Heart left ventricle (tissue), 16 donors: ENCODE results near the gene PIK3R1. TPM values are rescaled to one million over a fixed set of nuclear protein-coding genes. Genes with fewer than 3 reads are reported as not detected.

Experiments used
- ATAC-seq, 4 donors: fragments of 200-7000 bp; cut with Tn5 transposase; one replicate each; pipeline ENCODE4 v1.9.1; 2020 to 2022; ENCODE audit warnings: moderate library complexity in 4 of 4, mild to moderate bottlenecking in 3 of 4, moderate number of reproducible peaks in 1 of 4
- DNase-seq, 5 donors: peaks; one replicate each; pipeline ENCODE4 v3.0.0-alpha.2; 2020
- H3K27ac ChIP-seq, 12 donors: fragments of 200-600 bp; sonication (generic) in 4 of 12; one replicate each; pipeline versions ENCODE4 v1.5.0 to v1.8.0; 2016 to 2022; ENCODE audit warnings: mild to moderate bottlenecking in 2 of 12
- H3K27me3 ChIP-seq, 9 donors: fragments of 200-600 bp; sonication (generic) in 2 of 9; one replicate each; pipeline versions ENCODE4 v1.5.1 to v1.8.0; 2016 to 2022; ENCODE audit warnings: mild to moderate bottlenecking in 3 of 9
- H3K36me3 ChIP-seq, 9 donors: fragments of 200-600 bp; sonication (generic) in 2 of 9; one replicate each; pipeline versions ENCODE4 v1.5.0 to v1.8.0; 2018 to 2022; ENCODE audit warnings: mild to moderate bottlenecking in 2 of 9
- H3K4me1 ChIP-seq, 12 donors: fragments of 200-600 bp; sonication (generic) in 4 of 12; one replicate each; pipeline versions ENCODE4 v1.5.0 to v1.8.0; 2016 to 2022; ENCODE audit warnings: mild to moderate bottlenecking in 3 of 12
- H3K4me3 ChIP-seq, 12 donors: fragments of 200-600 bp; sonication (generic) in 4 of 12; one replicate each; pipeline versions ENCODE4 v1.5.0 to v1.8.0; 2017 to 2022; ENCODE audit warnings: mild to moderate bottlenecking in 9 of 12, moderate library complexity in 4 of 12
- H3K9me3 ChIP-seq, 12 donors: fragments of 200-600 bp; sonication (generic) in 4 of 12; one replicate each; pipeline versions ENCODE4 v1.5.0 to v1.8.0; 2016 to 2022; ENCODE audit warnings: mild to moderate bottlenecking in 1 of 12
- POLR2A ChIP-seq, 2 donors: fragments of 450-650 bp; IDR thresholded peaks; one replicate each; pipeline ENCODE4 v1.6.1; 2017; ENCODE audit warnings: antibody characterized with exemption in 2 of 2, mild to moderate bottlenecking in 2 of 2, moderate library complexity in 2 of 2
- WGBS, 4 donors: extraction: QIAGEN DNeasy Blood & Tissue Kit in 2 of 4; methylation state at CpG; one replicate each; pipeline versions ENCODE4 v1.1.5 to v1.1.7; 2013 to 2018; 5-methylcytosine and 5-hydroxymethylcytosine counted together
- intact Hi-C, 10 donors: fragments of 100-400 bp; cut with DNase I; formaldehyde crosslinking; loops; one replicate each; pipeline versions ENCODE4 v1.11.1 to v1.14.2; 2022
- polyA plus RNA-seq, 2 donors: library from polyadenylated mRNA; stranded (reverse); fragments of 200-250 nt; gene quantifications; one replicate each; pipeline ENCODE4 v1.2.3, GENCODE V29; 2013
- total RNA-seq, 9 donors: library from RNA; depleted of rRNA in 2 of 9; stranded (reverse); fragments of >200 nt in 2 of 9; fragmentation: NEBNext Ultra II Directional in 3 of 9; extraction: Animal tissue kit (Norgen Biotek cat#: 25700) in 3 of 9; gene quantifications; one replicate each; pipeline versions ENCODE4 v1.1.0 to v1.2.4, GENCODE V29; 2016 to 2023
- TF ChIP-seq, protein P1 (sequence below), 12 donors: fragments of 200-600 bp; sonication (generic) in 4 of 12; IDR thresholded peaks; one replicate each; pipeline versions ENCODE4 v1.5.0 to v1.8.0; 2018 to 2022; ENCODE audit warnings: antibody characterized with exemption in 12 of 12, mild to moderate bottlenecking in 5 of 12
- donor health status: ischemic (EF 13 %, LVEDD 7.1; RV severe dilation, severe dysfunction).
- donor health status: healthy with polysubstance abuse.
- donor health status: DM: no; HTN: yes; CAD: no.
- donor health status: DM: no; HTN: no; CAD: no.
- donor health status: ischemic (EF 25% LVEDD 6.9; RV normal size, moderate dysfunction).
- donor health status: ischemic (EF 25% LVEDD 5.7; RV mildly dilated, moderate dysfunction).
- donor health status: healthy.
- donor health status: DM: yes; HTN: yes; CAD: no.
- donor health status: ischemic (EF 35%, LVEDD 5.7; RV mildly dilated, moderate dysfunction).
- donor health status: nonischemic (EF 11% LVEDD 7.7; RV severe dilation, severe dysfunction).
- donor health status: DM: yes; HTN: yes; CAD: no.
- donor health status: PGD.
- donor health status: ischemic (EF 29% LVEDD 5.4; RV normal size, mild dysfunction).
- donor health status: nonischemic (EF 23%, LVEDD 6.1; RV moderate dilation, normal function).

PIK3R1 gene
- total and polyA plus RNA-seq, 11 donors, result 16.3 to 221 (median 102) TPM

- H3K27ac ChIP-seq, result no peak overlapping the region
- no peak for TF ChIP-seq POLR2A (IDR thresholded peaks at IDR 0.05)
- TF ChIP-seq, protein P1, sequence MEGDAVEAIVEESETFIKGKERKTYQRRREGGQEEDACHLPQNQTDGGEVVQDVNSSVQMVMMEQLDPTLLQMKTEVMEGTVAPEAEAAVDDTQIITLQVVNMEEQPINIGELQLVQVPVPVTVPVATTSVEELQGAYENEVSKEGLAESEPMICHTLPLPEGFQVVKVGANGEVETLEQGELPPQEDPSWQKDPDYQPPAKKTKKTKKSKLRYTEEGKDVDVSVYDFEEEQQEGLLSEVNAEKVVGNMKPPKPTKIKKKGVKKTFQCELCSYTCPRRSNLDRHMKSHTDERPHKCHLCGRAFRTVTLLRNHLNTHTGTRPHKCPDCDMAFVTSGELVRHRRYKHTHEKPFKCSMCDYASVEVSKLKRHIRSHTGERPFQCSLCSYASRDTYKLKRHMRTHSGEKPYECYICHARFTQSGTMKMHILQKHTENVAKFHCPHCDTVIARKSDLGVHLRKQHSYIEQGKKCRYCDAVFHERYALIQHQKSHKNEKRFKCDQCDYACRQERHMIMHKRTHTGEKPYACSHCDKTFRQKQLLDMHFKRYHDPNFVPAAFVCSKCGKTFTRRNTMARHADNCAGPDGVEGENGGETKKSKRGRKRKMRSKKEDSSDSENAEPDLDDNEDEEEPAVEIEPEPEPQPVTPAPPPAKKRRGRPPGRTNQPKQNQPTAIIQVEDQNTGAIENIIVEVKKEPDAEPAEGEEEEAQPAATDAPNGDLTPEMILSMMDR (IDR thresholded peaks at IDR 0.05), result no peak
- H3K27me3 ChIP-seq, result no peaks in the 10 kb centered on the region
- H3K36me3 ChIP-seq, result no peaks in the 10 kb centered on the region
- H3K4me1 ChIP-seq, result peaks cover 0 to 8% (median 0%) of the 10 kb centered on the region in 12 donors
- H3K9me3 ChIP-seq, result no peaks in the 10 kb centered on the region
- intact Hi-C loops, result no loop called here
- no peak for DNase-seq
- ATAC-seq, result no peak
- WGBS, 4 donors, result 92 to 98% (median 94%) methylated on average over 3 of the region's 3 CpGs
- no peak overlapping the region for H3K4me3 ChIP-seq
Observed at GRCh38 chr5:68181039-68181599, 34.4 kb upstream of the PIK3R1 start.

DNA sequence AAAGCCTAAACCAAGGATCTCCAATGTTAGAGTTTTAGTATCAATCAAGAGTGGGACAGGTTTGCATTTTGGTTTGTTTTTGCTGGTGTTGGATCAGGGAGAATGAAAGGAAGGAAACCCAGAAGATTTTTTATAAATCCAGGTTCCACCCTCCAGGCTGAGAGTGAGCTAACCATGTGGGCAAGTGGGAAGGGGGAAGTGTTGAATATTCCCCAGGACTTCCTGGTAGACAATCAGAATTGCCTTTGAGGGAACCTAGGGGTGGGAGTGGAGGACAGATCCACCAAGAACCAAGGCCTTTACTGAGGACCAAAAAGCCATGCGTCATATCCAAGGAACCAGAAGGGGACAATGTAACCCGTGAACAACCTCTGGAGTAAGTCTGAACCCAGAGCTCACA, 33.5 kb upstream of the PIK3R1 start:
- no peak for ATAC-seq
- TF ChIP-seq, protein P1 (IDR thresholded peaks at IDR 0.05), result no peak
- TF ChIP-seq POLR2A (IDR thresholded peaks at IDR 0.05), result no peak
- no peaks in the 10 kb centered on the region for H3K9me3 ChIP-seq
- peaks cover 0 to 8% (median 0%) of the 10 kb centered on the region in 12 donors for H3K4me1 ChIP-seq
- intact Hi-C loops, result no loop called here
- no peaks in the 10 kb centered on the region for H3K27me3 ChIP-seq
- 95 to 100% (median 98%) methylated on average over 2 of the region's 2 CpGs for WGBS, 4 donors
- DNase-seq, result no peak
- H3K4me3 ChIP-seq, result no peak overlapping the region
- no peak overlapping the region for H3K27ac ChIP-seq
- no peaks in the 10 kb centered on the region for H3K36me3 ChIP-seq

GRCh38 chr5:68182534-68182933, 33.0 kb upstream of the PIK3R1 start:
- DNase-seq (no peak), ATAC-seq (no peak)
- peaks cover 0 to 8% (median 0%) of the 10 kb centered on the region in 12 donors for H3K4me1 ChIP-seq
- no peaks in the 10 kb centered on the region for H3K9me3 ChIP-seq
- H3K27ac ChIP-seq, result no peak overlapping the region
- WGBS, 4 donors, result 77 to 88% (median 81%) methylated on average over 3 of the region's 3 CpGs
- no peak for TF ChIP-seq POLR2A (IDR thresholded peaks at IDR 0.05)
- TF ChIP-seq, protein P1 (IDR thresholded peaks at IDR 0.05), result no peak
- no peaks in the 10 kb centered on the region for H3K27me3 ChIP-seq
- H3K4me3 ChIP-seq, result no peak overlapping the region
- intact Hi-C loops, result no loop called here
- H3K36me3 ChIP-seq, result no peaks in the 10 kb centered on the region

DNA sequence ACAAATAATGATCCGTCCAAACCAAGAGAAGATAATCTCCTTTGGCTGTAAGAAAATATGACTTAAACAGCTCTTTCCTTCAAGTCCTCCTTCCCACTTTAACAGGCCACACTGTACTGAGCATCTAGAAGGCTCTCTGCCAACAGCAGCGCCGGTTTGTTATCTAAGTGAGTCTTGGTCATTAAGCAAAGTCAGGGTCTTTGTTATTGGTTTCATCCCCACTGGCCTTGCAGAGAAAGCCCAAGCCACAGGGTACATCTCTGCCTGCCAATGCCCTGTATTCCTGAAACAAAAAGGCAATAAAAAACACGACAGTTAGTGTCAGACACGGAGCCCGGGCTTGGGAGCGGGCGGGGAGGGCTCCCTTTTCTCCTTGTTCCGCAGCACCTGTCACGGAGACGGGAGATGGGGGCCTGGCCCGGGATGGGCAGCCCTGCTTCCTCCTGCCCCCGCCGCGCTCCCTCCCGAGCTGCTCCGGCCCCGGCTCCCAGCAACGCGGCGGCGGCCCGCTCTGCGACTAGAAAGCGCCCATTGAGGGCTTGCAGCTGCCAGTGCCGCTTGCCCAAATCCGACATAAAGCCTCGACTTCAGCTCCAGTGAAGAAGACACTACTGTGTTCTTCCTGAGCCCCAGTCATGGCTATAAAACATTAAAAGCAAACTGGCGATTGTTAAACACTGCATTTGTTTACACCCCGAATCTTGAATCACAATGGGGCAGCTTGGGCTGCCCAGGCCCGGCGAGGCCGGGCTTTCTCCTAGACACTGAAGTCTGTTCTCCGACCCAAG, 28.1 kb upstream of the PIK3R1 start:
- Histone ChIP-seq H3K27me3 (no peaks in the 10 kb centered on the region), H3K4me1 (peaks cover 0 to 9% (median 0%) of the 10 kb centered on the region in 12 donors), H3K4me3 (peak overlapping the region in 9 of 12 donors; percentile 12 to 52 (median 36)), H3K27ac (peak overlapping the region in 9 of 12 donors; percentile 23 to 84 (median 48)), H3K9me3 (no peaks in the 10 kb centered on the region), H3K36me3 (no peaks in the 10 kb centered on the region)
- ATAC-seq, result peak; percentile 56 to 77 (median 66)
- intact Hi-C loops, result no loop called here
- DNase-seq, result peak; percentile 18 to 70 (median 42)
- no peak for TF ChIP-seq POLR2A (IDR thresholded peaks at IDR 0.05)
- TF ChIP-seq, protein P1 (IDR thresholded peaks at IDR 0.05), result no peak
- 38 to 59% (median 51%) methylated on average over 27 to 34 of the region's 34 CpGs for WGBS, 4 donors
